HG03469 (cell line): Measurements from ENCODE around the gene MAPK8IP1.
"Not testable (repeated sequence)": the region's sequence is repeated elsewhere in the genome, so short reads cannot be mapped to it uniquely, and the experiment has no call there.

Experiments
- ATAC-seq: cut with Tn5 transposase; IDR thresholded peaks from one replicate; pipeline ENCODE4 v1.9.1; 2021; ENCODE audit warnings: mild to moderate bottlenecking, moderate library complexity, moderate number of reproducible peaks; ENCODE audit not compliant: unreplicated experiment

The MAPK8IP1 gene

DNA sequence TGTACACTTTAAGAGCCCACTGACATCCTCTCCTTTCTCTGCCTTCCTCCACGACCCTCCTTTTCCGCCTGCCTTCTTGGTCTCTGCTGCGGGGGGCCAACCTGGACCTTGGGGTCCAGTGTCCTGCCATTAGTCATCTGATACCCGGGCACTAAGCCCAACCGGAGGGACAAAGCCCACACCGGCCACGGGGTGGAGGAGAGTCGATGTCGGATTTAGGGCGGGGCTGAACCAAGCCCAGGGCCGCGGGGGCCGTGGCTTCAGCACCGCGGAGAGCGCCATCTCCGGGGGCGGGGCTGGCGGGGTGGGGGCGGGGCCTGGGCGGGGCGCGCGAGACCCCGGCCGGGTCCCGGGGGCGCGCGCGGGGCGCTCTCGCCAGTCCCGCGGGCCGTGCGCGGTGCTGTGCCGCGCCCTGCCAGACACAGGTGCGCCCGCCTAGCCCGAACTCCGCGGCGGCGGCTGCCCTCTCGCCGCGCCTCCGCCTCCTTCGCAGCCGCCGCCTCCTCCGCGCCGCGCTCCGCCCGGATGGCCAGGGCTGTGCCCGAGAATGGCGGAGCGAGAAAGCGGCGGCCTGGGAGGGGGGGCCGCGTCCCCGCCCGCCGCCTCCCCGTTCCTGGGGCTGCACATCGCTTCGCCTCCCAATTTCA, at the start of gene MAPK8IP1:
TSS of gene MAPK8IP1 (plus strand) at position 378 of the 647 bp plus-strand sequence. CDS start at position 548, 170 bp downstream.
- no peak for ATAC-seq

DNA sequence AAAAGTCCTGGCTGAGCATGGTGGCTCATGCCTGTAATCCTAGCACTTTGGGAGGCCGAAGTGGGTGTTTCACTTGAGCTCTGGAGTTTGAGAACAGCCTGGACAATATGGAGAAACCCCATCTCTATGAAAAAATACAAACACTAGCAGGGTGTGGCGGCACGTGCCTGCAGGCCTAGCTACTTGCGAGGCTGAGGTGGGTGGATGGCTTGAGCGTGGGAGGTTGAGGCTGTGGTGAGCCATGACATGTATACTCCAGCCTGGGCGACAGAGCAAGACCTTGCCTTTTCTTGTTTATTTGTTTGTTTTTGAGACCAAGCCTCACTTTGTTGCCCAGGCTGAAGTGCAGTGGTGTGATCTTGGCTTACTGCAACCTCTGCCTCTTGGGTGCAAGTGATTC, 46.2 kb upstream of the MAPK8IP1 start:
- ATAC-seq, result no peak

- not testable (repeated sequence) for ATAC-seq
Measured at GRCh38 chr11:45840251-45840650, 45.2 kb upstream of the MAPK8IP1 start.

- ATAC-seq, result no peak
Measured at GRCh38 chr11:45843158-45843924, 42.1 kb upstream of the MAPK8IP1 start.

GRCh38 chr11:45844822-45845578, 40.5 kb upstream of the MAPK8IP1 start:
- no peak for ATAC-seq

DNA sequence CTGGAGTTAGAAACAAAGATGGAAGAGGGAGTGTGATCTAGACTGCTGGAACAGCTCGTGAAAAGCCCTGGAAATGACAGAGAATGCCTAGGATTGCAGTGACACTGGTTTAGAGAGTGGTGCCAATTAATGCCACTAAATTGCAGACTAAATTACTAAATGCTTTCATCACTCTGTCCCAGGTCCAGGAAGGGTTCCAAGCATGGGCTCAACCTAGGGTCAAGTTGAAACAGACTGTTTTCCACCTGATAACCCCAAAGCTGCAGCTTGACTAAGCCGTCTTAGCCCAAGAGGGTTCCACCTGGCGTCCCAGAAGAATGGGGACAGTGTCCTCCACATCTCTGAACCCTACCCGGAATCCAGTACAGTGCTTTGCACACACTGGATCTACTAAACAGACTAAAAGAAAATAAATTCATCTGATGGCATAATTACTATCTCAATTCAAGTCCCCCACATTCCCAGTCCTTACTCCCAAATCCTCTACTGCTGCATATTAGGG, 39.2 kb upstream of the MAPK8IP1 start:
- ATAC-seq, result no peak

DNA sequence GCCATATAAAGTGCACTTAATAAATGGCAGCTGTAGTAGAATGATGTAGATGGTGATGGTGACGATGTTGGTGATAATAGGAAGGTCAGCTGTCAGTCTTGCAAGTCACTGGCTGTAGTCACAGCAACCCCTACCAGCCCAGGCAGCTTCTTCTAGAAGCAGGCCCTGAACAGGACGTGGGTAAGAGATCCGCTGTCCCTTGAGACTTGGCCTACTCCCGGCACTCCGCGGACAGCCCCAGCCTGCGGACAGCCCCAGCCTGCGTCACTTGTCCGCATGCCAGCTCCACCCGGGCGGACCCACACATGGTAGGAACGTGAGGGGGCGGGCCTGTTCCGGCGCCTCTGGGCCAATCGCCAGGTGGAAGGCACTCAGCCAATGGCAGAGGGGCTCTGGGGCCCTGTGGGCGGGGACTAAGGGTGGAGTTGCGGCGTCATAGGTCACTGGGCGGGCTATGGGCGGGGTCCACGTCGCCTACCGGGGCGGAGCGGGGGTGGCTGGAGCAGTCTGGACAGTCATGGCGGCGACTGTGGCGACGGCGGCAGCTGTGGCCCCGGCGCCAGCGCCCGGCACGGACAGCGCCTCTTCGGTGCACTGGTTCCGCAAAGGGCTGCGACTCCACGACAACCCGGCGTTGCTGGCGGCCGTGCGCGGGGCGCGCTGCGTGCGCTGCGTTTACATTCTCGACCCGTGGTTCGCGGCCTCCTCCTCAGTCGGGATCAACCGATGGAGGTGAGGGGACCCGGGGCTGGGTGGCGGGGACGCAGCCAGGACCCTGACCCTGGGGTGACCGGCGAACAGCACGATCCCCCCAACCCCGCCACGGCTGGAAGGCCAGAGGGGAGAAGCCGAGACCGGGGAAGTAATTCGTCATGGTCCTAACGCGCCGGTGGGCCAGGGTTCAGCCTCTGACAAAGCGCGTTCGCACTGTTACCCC, 38.2 kb upstream of the MAPK8IP1 start, which contains the start of gene CRY2:
TSS of gene CRY2 (plus strand) at position 502 of the 937 bp plus-strand sequence. CDS start at position 518, 16 bp downstream.
- ATAC-seq, result peak; percentile 77

DNA sequence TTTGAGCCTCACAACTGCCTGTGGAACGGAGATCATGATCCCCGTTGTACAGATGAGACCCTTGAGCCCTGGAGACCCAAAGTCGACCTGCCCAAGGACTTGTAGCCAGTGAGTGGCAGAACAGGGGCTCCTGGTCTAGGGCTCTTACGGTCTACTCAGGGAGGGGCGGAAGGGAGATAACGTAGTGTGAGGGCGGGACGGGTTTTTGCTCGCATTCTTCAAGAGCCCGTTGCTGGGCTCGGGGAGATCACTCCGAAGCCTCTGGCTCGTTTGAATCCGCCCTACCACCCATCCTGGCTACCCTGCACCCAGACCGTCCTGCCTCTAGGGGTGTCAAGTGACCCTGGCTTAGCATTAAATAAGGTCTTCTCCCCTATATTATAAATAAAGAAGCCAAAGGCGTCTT, 37.5 kb upstream of the MAPK8IP1 start:
- ATAC-seq, result no peak

- ATAC-seq, result no peak
Measured at GRCh38 chr11:45848654-45849081, 36.8 kb upstream of the MAPK8IP1 start.

DNA sequence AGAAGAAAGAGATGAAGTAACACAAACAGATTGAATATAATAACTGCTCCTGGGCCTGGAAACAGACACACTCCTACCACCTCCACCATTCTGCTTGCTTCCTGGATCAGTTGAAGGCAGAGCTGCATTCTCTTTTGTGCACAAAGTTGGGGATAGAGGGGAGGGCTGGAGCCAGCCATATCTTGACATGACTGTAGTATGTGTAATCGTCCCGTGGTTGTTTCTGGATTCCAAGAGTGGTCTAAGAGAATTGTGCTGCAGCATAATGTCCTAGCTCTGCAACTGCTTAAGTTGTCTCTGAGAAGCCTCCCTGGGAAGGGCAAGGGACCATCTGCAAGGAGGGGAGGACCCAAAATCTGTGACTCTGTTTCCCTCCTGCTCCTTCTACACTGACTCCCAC, 35.0 kb upstream of the MAPK8IP1 start:
- ATAC-seq, result no peak

DNA sequence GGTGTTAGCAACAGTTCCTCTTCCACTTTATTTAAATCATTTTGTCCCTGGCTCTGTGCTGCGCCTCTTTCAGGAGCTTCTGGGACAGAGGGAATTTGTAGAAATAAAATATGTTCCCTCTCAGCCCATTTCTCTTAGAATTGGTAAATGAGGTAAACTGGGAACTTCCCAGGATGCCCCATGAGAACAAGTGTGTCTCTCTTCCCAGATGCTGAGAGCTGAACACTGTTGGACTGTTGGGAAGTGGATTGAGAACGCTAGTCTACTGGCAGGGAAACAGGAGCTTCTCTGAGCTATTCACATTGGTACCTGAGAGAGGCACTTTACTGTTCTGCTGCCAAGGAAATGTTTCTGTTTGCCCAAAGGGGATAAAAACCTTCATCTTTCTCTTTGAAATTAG, 34.2 kb upstream of the MAPK8IP1 start:
- no peak for ATAC-seq

DNA sequence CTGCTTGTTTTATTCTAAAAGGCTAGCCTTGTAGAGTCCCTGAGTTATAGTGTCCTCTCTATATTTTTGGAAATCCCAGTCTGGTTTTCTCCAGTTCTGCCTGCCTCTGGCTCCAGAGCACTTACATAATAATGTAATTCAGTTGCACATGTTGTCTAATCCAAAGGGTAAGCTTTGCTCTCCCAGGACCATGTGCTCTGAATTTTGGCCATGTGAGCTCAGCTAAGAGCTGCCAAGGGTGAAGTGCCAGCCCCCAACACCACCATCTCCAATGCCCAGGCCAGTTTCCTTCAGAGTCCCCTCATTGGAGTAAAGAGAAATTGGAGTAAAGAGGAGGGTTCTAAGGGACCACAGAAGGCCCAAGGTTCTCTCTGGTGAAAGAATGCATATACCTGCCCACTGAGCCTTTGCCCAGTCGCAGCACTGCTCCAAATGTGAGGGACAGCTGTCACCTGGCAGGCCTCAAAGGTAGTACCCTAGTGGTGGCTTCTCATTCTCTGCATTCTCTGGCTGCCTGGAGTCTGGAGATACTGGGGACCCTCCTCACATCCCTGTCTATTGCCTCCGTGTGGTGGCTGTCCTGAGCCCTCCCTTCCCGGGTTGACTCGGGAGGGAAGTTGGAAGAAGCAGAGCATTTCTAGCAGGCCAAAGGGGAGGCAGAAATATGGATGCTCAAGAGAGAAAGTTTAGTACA, 33.3 kb upstream of the MAPK8IP1 start:
- ATAC-seq, result no peak

GRCh38 chr11:45852712-45853101, 32.7 kb upstream of the MAPK8IP1 start:
- ATAC-seq, result no peak

DNA sequence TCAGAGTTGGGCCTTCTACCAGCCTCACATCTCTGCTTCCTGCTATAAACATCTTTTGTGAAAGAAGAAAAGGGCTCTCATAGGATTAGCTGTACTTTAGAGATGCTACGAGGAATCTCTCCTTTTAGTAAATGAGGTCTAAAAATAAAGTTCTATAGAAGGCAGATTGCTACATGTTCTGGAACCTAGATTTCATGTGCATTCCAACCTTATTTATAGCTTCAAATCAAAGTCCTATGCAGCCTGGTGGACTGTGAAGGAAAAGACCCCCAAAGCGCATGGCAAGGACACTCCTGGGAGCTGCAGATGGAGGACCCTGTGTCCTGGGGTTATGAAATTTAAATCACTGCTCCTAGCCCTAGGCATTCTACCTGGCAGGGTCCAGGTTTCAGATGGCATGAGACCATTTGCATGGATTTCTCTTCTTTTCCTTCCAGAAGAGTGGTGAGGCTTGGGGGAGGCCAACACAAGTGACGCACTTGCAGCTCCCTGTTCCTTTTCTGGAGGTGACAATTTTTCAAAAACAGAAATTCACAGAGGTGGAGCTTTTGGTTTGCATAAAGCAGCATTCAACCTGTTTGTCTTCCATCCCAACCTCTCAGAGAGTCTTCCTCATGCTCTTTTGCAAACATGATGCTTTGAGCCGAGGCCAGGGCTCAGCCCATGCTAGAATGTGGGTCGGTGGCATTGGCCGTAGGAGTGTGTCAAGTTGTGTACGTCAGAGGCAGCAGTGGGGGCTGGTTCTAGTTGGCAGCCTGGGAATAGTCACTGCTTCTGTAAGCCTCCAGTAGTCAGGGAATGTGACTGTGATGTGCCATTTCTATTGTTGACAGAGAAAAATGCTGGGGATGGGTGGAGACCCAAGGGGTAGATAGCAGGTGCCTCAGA, 31.9 kb upstream of the MAPK8IP1 start:
- ATAC-seq, result no peak

GRCh38 chr11:45855308-45855707, 30.1 kb upstream of the MAPK8IP1 start:
- no peak for ATAC-seq

- no peak for ATAC-seq
Measured at GRCh38 chr11:45856044-45856468, 29.4 kb upstream of the MAPK8IP1 start.

- ATAC-seq, result no peak
Measured at GRCh38 chr11:45857961-45858474, 27.4 kb upstream of the MAPK8IP1 start.

GRCh38 chr11:45858751-45859398, 26.6 kb upstream of the MAPK8IP1 start:
- no peak for ATAC-seq
